Gastrocnemius medialis (tissue), 4 donors: ENCODE data around the gene C12orf42.

Experiments used
- POLR2A ChIP-seq, 2 donors: fragments of 450-650 bp; IDR thresholded peaks; one replicate each; pipeline ENCODE4 v1.6.1; 2017; ENCODE audit warnings: antibody characterized with exemption in 2 of 2, mild to moderate bottlenecking in 2 of 2, moderate library complexity in 2 of 2
- TF ChIP-seq, protein P1 (sequence below), 5 experiments: fragments of 450-650 bp in 3 of 5; fragments of 200-600 bp in 2 of 5; sonication (generic) in 2 of 5; IDR thresholded peaks in 4 of 5; conservative IDR thresholded peaks in 1 of 5; 1 replicate in 4 of 5; 2 replicates in 1 of 5; pipeline ENCODE4 v1.5.1; 2016 to 2019; ENCODE audit warnings: antibody characterized with exemption in 5 of 5, mild to moderate bottlenecking in 3 of 5, moderate library complexity in 3 of 5

DNA sequence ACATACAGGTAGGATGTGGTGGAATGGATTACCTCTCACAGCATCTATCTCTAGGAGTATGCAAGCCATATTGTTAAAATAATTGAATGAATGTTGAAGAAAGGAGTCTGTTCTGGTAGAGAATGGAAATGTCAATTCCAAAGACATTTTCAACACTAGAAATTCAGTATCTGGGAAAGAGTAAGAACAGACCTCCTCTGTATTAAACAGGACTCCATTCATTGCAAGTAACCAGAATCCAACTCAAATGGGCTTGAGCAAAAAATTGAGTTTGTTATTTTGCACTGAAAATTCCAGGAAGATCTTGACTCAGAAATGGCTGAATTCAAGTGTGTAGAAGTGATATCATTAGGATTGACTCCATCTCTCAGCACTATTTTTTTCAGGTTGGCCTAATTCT lies 168.1 kb downstream of the C12orf42 start:
- TF ChIP-seq, protein P1, sequence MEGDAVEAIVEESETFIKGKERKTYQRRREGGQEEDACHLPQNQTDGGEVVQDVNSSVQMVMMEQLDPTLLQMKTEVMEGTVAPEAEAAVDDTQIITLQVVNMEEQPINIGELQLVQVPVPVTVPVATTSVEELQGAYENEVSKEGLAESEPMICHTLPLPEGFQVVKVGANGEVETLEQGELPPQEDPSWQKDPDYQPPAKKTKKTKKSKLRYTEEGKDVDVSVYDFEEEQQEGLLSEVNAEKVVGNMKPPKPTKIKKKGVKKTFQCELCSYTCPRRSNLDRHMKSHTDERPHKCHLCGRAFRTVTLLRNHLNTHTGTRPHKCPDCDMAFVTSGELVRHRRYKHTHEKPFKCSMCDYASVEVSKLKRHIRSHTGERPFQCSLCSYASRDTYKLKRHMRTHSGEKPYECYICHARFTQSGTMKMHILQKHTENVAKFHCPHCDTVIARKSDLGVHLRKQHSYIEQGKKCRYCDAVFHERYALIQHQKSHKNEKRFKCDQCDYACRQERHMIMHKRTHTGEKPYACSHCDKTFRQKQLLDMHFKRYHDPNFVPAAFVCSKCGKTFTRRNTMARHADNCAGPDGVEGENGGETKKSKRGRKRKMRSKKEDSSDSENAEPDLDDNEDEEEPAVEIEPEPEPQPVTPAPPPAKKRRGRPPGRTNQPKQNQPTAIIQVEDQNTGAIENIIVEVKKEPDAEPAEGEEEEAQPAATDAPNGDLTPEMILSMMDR (IDR thresholded peaks at IDR 0.05 in 4 of 5, conservative IDR thresholded peaks at IDR 0.05 in 1 of 5) = no peak
- no peak for TF ChIP-seq POLR2A (IDR thresholded peaks at IDR 0.05)
